Neural progenitor cell (in vitro differentiated cells): Measurements from ENCODE around the gene STK32B. TPM values are rescaled to one million over a fixed set of nuclear protein-coding genes. Genes with fewer than 3 reads are reported as not detected.

Experiments
- DNase-seq: peaks from one replicate; pipeline ENCODE4 v3.0.0-alpha.2; 2016; ENCODE audit warnings: low spot score
- H2AFZ ChIP-seq: fragments of 200-600 bp; sonication (generic); replicated peaks from 2 replicates; pipeline ENCODE4 v1.6.1; 2016; ENCODE audit warnings: antibody characterized with exemption
- H3F3A ChIP-seq: fragments of 200-600 bp; sonication (generic); 2 replicates; pipeline ENCODE4 v1.6.1; 2016; ENCODE audit warnings: antibody characterized with exemption, low read depth
- H3K27ac ChIP-seq: fragments of 200-600 bp; sonication (generic); 2 replicates; pipeline ENCODE4 v1.5.1; 2016; ENCODE audit warnings: mild to moderate bottlenecking
- H3K27me3 ChIP-seq: fragments of 200-600 bp; sonication (generic); 2 replicates; pipeline ENCODE4 v1.6.1; 2016; ENCODE audit warnings: mild to moderate bottlenecking, moderate library complexity
- H3K36me3 ChIP-seq: fragments of 200-600 bp; sonication (generic); 2 replicates; pipeline ENCODE4 v1.5.1; 2016
- H3K4me1 ChIP-seq: fragments of 200-600 bp; sonication (generic); 2 replicates; pipeline ENCODE4 v1.6.1; 2016; ENCODE audit warnings: mixed run types
- H3K4me2 ChIP-seq: fragments of 200-600 bp; sonication (generic); 2 replicates; pipeline ENCODE4 v1.6.1; 2016
- H3K4me3 ChIP-seq: fragments of 200-600 bp; sonication (generic); 2 replicates; pipeline ENCODE4 v1.5.1; 2016
- H3K79me2 ChIP-seq: fragments of 200-600 bp; sonication (generic); 2 replicates; pipeline ENCODE4 v1.6.1; 2016; ENCODE audit warnings: low read depth
- H3K9ac ChIP-seq: fragments of 200-600 bp; sonication (generic); 2 replicates; pipeline ENCODE4 v1.6.1; 2016
- H3K9me3 ChIP-seq: fragments of 200-600 bp; sonication (generic); 2 replicates; pipeline ENCODE4 v1.5.1; 2016; ENCODE audit warnings: low read depth
- H4K20me1 ChIP-seq: fragments of 200-600 bp; sonication (generic); 2 replicates; pipeline ENCODE4 v1.6.1; 2016; ENCODE audit warnings: low read depth
- H3K27ac Mint-ChIP-seq: 3 replicates; pipeline ENCODE4 v1.8.0; 2021; ENCODE audit warnings: mixed read lengths
- H3K27me3 Mint-ChIP-seq: 2 replicates; pipeline ENCODE4 v1.8.0; 2022; ENCODE audit warnings: low read depth, mild to moderate bottlenecking, inconsistent platforms, moderate library complexity, mixed read lengths; ENCODE audit not compliant: insufficient read depth
- H3K36me3 Mint-ChIP-seq: 3 replicates; pipeline ENCODE4 v1.8.0; 2021; ENCODE audit warnings: mixed read lengths
- H3K4me1 Mint-ChIP-seq: 3 replicates; pipeline ENCODE4 v1.8.0; 2021; ENCODE audit warnings: mixed read lengths
- H3K4me3 Mint-ChIP-seq: 3 replicates; pipeline ENCODE4 v1.8.0; 2021; ENCODE audit warnings: mild to moderate bottlenecking, moderate library complexity, mixed read lengths
- H3K9me3 Mint-ChIP-seq: 3 replicates; pipeline ENCODE4 v1.8.0; 2020; ENCODE audit warnings: mixed read lengths
- CTCF ChIP-seq: fragments of 200-600 bp; sonication (generic); IDR thresholded peaks from 2 replicates; pipeline ENCODE4 v1.5.1; 2017; ENCODE audit warnings: antibody characterized with exemption, mild to moderate bottlenecking
- EZH2 ChIP-seq: fragments of 200-600 bp; sonication (generic); IDR thresholded peaks from 2 replicates; pipeline ENCODE4 v1.6.1; 2017; ENCODE audit warnings: antibody characterized with exemption, mild to moderate bottlenecking, moderate library complexity
- EZH2phosphoT487 ChIP-seq: fragments of 200-600 bp; sonication (generic); IDR thresholded peaks from 2 replicates; pipeline ENCODE4 v1.6.1; 2017; ENCODE audit warnings: antibody characterized with exemption
- total RNA-seq: library from RNA; depleted of rRNA; stranded (reverse); fragments of >200 nt; gene quantifications from 2 replicates; pipeline ENCODE4 v1.2.3, GENCODE V29; 2015; ENCODE audit warnings: low replicate concordance

STK32B gene
- total RNA-seq, 1 donor from 2014 or later: 2.5 TPM

- H3K4me2 ChIP-seq: no peak overlapping the region
- no peak for DNase-seq
- no peak overlapping the region for H3K9ac ChIP-seq
- no peak overlapping the region for H3K4me3 ChIP-seq
- H3F3A ChIP-seq: no peaks in the 10 kb centered on the region
- Mint-ChIP-seq H3K27ac (no peak overlapping the region), H3K4me3 (no peak overlapping the region), H3K27me3 (peaks cover 2% of the 10 kb centered on the region), H3K36me3 (no peaks in the 10 kb centered on the region), H3K4me1 (no peaks in the 10 kb centered on the region), H3K9me3 (no peaks in the 10 kb centered on the region)
- H3K36me3 ChIP-seq: no peaks in the 10 kb centered on the region
- TF ChIP-seq EZH2 (no peak), CTCF (no peak), EZH2phosphoT487 (no peak)
- no peaks in the 10 kb centered on the region for H3K79me2 ChIP-seq
- H3K9me3 ChIP-seq: no peaks in the 10 kb centered on the region
- H3K4me1 ChIP-seq: no peaks in the 10 kb centered on the region
- no peak overlapping the region for H2AFZ ChIP-seq
- no peaks in the 10 kb centered on the region for H3K27me3 ChIP-seq
- H4K20me1 ChIP-seq: no peaks in the 10 kb centered on the region
- no peak overlapping the region for H3K27ac ChIP-seq
Observed at GRCh38 chr4:5114950-5115349, 63.7 kb downstream of the STK32B start.

GRCh38 chr4:5118091-5118786 lies 67.0 kb downstream of the STK32B start:
- H3K4me3 Mint-ChIP-seq: no peak overlapping the region
- no peaks in the 10 kb centered on the region for H3K27me3 ChIP-seq
- no peak overlapping the region for H3K4me3 ChIP-seq
- no peak overlapping the region for H3K27ac ChIP-seq
- H3K9me3 ChIP-seq: no peaks in the 10 kb centered on the region
- no peaks in the 10 kb centered on the region for H3K4me1 Mint-ChIP-seq
- H3K27ac Mint-ChIP-seq: no peak overlapping the region
- H3K4me2 ChIP-seq: no peak overlapping the region
- no peaks in the 10 kb centered on the region for H3K36me3 ChIP-seq
- no peaks in the 10 kb centered on the region for H3F3A ChIP-seq
- H3K27me3 Mint-ChIP-seq: no peaks in the 10 kb centered on the region
- H2AFZ ChIP-seq: no peak overlapping the region
- H3K9me3 Mint-ChIP-seq: no peaks in the 10 kb centered on the region
- H3K9ac ChIP-seq: no peak overlapping the region
- no peak for DNase-seq
- no peak for TF ChIP-seq CTCF
- no peak for TF ChIP-seq EZH2
- no peak for TF ChIP-seq EZH2phosphoT487
- no peaks in the 10 kb centered on the region for H3K36me3 Mint-ChIP-seq
- H4K20me1 ChIP-seq: no peaks in the 10 kb centered on the region
- no peaks in the 10 kb centered on the region for H3K4me1 ChIP-seq
- H3K79me2 ChIP-seq: no peaks in the 10 kb centered on the region

GRCh38 chr4:5118994-5119835 lies 67.9 kb downstream of the STK32B start:
- no peaks in the 10 kb centered on the region for H3K79me2 ChIP-seq
- no peaks in the 10 kb centered on the region for H3K27me3 Mint-ChIP-seq
- TF ChIP-seq EZH2phosphoT487 (no peak), CTCF (no peak), EZH2 (no peak)
- H3K27me3 ChIP-seq: no peaks in the 10 kb centered on the region
- no peaks in the 10 kb centered on the region for H3K36me3 ChIP-seq
- no peaks in the 10 kb centered on the region for H3K4me1 Mint-ChIP-seq
- no peaks in the 10 kb centered on the region for H3K36me3 Mint-ChIP-seq
- H3K27ac ChIP-seq: no peak overlapping the region
- H3K27ac Mint-ChIP-seq: no peak overlapping the region
- H3K4me3 ChIP-seq: no peak overlapping the region
- no peak overlapping the region for H3K4me2 ChIP-seq
- no peaks in the 10 kb centered on the region for H3K9me3 Mint-ChIP-seq
- H2AFZ ChIP-seq: no peak overlapping the region
- H3K9me3 ChIP-seq: no peaks in the 10 kb centered on the region
- no peak overlapping the region for H3K9ac ChIP-seq
- H3F3A ChIP-seq: no peaks in the 10 kb centered on the region
- DNase-seq: no peak
- H3K4me1 ChIP-seq: no peaks in the 10 kb centered on the region
- no peaks in the 10 kb centered on the region for H4K20me1 ChIP-seq
- no peak overlapping the region for H3K4me3 Mint-ChIP-seq
